Hematopoietic multipotent progenitor cell treated with erythropoietin and hydrocortisone succinate and interleukin-3 and kit ligand, for 6 days (in vitro differentiated cells): Measurements from ENCODE around the gene IL2RA.
"Not testable (repeated sequence)": the region's sequence is repeated elsewhere in the genome, so short reads cannot be mapped to it uniquely, and the experiment has no call there.

Experiments used
- DNase-seq: peaks from one replicate; pipeline ENCODE4 v3.0.0-alpha.2; 2015

IL2RA gene

DNA sequence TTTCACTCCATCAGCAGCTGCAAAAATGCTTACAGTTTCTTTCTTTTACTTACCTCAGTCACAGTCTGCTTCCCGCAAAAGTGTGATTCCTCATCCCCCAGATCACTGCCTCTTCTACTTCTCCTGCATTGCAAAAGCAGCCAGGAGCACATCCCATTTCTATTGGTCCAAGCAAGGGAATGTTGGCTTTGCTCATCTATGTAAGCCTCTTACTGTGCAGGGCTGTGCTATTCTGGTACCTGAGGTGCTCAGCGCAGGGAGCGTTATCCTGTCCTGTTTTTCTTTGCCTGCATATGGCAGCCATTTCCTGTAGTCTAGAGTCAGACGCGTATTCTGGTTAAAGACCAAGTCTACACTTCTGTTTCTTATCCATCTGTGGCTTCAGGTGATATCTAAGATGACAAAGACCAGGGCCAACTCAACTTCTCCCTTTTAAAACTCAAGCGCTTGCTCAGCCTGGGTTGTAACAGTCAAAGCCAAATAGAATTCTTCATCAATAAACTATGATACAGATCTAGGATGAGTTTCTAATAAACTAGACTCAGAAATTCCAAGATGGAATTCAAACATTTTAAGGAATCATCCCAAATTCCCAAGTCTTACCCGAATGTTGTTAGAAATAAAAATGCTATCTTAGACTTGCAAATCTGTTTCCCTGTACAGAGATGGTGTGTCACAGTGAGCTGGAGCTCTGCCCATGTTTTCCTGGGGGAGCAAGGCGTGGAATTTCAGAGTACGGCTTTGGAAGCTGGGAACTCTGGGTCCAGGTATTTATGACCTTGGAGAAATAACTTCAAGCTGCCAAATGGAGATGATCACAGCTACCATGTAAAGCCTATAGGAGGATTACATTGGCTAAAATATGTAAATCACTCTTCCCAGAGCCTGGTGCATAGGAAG is 20.6 kb upstream of the IL2RA start:
- DNase-seq: peak; percentile 31

DNA sequence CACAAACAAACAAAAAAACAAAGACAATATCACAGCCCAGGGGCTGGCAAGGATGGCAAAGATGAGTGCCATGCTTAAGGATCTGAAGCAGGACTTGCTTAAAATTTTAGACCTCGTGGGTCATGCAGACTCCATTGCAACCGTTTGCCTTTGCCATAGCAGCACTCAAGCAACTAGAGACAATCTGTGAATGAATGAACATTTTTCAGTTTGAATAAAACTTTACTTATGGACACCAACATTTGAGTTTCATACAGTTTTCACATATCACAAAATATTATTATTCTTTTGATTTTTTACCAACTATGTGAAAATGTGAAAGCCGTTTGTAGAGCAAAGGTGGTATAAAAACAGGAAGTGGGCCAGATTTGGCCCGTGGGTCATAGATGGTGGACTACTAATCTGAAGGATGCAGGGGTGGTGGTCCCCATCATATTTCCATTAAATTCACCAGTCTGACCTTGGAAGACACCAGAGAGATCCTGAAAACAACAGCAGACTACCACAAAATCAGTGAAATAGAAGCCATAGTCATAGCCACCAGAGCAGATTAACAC is 18.3 kb upstream of the IL2RA start:
- no peak for DNase-seq

GRCh38 chr10:6079044-6079443 is 16.9 kb upstream of the IL2RA start:
- no peak for DNase-seq

DNA sequence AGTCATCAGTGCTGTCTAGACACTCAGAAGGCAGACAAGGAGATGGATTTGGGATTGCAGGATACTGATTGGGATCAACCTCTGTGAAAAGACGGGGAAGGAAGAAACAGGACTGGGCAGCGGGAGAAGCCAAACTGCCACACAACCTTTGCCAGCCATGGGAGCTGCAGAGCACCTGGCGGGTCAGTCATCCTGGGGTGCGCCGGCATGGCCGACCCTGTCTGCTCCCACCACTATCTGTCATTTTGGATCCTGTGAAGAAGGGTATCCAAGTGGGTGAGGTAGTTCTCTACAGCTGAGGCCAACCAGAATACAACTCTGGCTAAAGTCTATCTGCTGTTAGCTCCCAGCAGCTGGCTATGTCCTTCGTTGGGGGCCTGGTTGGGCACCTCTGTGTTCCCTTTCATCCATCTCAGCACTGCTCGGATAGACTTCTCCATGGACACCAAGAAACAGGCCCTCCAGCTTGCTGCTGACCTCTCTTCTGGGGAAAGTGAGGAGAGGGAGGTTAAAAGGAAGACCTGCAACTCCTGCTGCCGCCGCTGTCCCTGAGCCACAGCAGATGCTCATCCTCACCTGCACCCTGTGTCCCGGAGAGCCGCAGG is 15.0 kb upstream of the IL2RA start:
- no peak for DNase-seq

- DNase-seq: no peak
Measured at GRCh38 chr10:6074489-6075301, 12.5 kb upstream of the IL2RA start.

DNA sequence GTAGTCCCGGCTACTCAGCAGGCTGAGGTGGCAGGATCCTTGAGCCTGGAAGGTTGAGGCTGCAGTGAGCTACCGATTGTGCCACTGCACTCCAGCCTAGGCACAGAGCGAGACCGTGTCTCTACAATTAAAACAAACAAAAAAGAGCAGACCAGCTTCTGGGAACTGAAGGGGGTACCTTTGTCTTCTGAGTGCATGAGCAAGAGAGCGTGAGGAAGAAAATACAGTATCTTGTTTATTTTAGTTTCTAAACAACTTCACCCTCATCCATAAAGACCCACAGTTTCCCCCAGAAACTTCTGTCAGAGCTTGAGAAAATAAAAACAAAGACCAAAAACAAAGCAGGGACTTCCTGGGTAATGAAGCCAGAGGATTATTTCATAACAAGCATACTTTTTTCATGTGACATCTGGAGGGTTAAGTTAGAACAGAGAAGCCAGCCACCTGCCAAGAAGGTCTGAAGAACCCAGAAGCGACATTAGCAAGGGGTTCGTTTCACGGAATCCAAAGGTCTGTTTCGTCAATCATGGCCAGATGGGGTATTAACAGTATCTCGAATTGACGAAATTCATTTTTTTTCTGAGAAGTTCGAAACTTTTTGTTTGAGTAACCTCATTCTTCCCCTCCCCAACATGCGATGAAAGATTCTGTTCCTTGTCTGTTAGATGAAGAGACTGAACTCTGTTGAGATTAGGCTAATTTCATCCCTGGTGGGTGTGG is 10.2 kb upstream of the IL2RA start:
- DNase-seq: peak; percentile 62

DNA sequence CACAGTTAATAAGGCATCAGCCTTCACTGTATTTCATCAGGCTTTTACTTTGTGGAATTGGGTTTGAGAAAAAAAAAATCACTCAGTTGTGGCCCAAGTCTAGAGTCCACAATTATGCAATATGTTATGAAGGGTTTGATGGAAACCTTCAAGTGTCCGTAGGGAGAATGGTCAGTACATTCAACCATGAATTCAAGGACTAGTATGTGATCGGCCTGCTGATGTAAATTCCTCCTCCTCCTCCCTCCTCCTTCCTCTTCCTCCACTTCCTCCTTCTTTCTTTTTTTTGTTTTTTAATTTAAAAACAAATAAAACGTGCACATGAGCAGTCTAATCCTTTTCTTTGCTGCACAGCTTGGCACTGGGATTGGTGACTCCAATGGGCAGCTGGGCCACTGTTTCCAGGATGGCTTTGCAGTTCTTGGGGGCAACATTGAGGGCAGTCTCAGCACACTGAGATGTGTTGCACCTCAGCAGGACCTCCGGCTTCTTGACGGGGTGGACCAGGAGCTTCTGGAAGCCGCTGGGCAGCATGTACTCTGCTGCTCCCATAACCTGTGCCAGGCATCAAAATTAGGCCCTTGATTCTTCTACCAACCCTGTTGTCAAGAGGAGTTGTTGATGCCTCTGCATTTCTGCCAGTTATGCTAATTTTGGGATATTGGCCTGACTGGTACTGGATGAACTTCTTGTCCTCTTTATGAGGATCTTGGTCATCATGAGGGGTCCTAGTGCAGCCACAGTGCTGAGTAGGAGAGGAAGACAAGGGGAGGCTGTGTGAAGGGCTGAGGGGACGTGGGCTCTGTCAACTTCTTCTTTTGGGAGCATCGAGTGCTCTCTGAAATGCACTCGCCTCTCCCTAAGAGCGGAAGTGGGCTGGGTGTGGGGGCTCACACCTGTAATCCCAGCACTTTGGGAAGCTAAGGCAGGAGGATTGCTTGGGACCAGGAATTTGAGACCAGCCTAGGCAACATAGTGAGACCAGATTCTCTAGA is 9.3 kb upstream of the IL2RA start:
- DNase-seq: no peak

GRCh38 chr10:6070660-6071059 is 8.5 kb upstream of the IL2RA start:
- DNase-seq: no peak

- DNase-seq: peak; percentile 40
Measured at GRCh38 chr10:6069081-6069931, 7.1 kb upstream of the IL2RA start.

DNA sequence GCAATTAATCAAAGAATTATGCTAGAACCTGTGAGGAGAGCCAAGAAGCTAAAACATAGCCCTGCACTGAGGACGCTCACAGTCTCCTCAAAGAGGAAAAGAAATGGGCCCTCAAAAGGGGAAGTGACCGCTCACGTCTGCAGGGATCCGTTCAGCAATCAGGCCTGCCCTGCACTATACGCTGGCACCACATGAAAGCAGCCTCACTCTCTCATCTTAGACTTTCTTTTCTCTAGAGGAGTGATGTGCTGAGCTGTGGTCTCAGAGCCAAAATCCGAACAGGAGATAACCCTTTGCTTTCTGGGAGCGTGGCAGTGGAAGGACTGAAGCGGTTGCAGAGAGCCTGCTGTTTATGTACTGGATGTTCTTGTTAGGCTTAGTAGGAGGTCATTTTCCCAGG is 6.3 kb upstream of the IL2RA start:
- peak; percentile 79 for DNase-seq

GRCh38 chr10:6068006-6068405 is 5.8 kb upstream of the IL2RA start:
- DNase-seq: no peak

DNA sequence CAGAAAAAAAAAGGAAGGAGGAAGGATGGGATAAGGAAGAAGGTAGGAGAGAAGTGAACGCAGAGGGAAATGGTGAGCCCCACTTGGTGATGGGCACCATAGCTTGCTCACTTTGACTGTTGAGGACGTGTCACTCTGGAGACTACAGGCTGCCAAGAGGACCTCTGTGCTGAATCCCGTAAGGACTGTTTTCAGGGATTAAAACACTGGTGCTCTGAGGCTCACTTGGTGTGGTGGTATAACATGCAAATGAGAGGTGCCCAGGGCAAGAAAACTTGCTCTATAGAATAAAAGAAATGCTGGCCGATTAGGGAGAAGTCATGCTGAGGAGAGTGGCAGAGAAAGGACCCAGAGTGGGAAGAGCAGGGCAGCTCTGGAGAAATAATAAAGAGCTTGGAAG is 5.3 kb upstream of the IL2RA start:
- no peak for DNase-seq

DNA sequence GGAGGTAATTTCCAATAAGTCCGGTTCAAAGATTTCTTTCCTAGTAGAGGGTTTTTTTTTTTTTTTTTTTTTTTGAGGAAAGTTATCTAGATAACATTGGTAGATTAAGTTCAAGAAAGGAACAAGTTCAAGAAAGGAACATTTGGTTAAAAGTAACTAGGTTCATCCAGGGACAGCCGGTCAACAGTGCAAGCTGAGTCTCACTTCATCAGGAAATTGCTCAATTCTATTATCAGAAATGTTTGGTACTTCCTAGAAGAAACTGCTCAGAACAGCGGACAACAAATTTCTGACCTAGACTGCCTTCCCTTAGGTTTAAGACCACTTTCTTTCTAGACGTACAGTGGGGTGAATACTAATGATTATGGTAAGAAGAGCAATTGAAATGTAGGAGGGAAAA is 3.7 kb upstream of the IL2RA start:
- peak; percentile 72 for DNase-seq

- no peak for DNase-seq
Measured at GRCh38 chr10:6065406-6065805, 3.2 kb upstream of the IL2RA start.

GRCh38 chr10:6064726-6065125 is 2.6 kb upstream of the IL2RA start:
- DNase-seq: not testable (repeated sequence)

DNA sequence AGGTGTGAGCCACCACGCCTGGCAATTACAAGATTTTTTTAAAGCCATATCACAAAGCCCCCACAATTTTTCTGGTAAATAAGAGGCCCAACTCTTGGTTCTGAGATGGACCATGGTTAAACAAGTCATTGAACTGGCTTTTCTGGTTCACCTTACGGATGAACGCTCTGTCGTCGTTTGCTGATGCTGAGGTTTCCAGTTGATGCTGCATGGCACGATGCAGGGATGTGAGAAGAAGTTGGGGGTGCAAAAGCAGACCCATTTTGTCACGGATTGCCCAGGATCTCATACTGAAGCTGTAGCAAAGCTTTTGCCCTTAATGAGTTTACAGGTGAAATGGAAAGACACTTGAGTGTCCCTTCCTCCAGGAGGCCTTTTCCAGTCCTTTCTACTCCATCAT is 2.0 kb upstream of the IL2RA start:
- no peak for DNase-seq

DNA sequence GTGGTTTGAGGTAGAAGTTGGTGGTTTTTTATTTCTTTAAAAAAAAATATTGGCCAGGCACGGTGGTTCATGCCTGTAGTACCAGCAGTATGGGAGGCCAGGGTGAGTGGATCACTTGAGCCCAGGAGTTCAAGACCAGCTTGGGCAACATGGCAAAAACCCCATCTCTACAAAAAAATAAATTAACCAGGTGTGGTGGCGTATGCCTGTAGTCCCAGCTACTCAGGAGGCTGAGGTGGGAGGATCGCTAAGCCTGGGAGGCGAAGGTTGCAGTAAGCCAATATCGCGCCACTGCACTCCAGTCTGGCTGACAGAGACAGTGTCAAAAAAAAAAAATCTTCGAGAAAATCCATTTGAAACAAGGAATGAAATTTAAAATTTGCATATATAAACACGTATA is 1.1 kb downstream of the IL2RA start:
- DNase-seq: no peak

DNA sequence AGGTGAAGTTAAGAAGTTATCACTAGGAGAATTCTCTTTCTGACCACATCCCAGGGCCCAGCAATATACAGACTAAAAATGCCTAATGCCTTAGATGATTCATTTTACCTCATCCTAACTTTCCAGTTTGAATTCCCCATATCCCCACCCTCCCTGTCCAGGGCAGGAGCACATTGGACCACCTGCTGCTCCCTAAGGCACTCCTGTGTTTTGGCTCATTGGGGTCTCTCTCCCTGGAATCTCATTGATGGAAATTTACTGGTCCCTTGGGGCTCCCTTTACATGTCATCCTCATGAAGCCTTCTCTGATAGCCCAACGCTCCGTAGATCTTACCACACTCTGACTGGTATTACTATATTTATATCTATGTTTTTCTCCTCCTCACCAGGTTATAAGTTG is 2.7 kb downstream of the IL2RA start:
- DNase-seq: no peak

GRCh38 chr10:6058682-6059475 is 3.3 kb downstream of the IL2RA start:
- no peak for DNase-seq
